Measurements from ENCODE around the gene ZNF433.

DNA sequence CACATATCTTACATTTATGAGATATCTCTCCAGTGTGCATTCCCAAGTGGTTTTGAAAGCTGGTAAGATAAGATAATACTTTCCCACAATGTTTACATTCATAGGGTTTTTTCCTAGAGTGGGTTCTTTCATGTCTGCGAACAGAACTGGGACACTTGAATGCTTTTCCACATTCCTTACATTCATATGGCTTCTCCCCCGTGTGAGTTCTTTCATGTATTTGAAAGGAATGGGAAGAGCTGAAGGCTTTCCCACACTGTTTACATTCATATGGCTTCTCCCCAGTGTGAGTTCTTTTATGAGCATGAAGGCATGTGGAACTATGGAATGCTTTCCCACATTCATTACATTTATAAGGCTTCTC lies 19.7 kb downstream of the ZNF433 start:
- TF ChIP-seq, protein P1, sequence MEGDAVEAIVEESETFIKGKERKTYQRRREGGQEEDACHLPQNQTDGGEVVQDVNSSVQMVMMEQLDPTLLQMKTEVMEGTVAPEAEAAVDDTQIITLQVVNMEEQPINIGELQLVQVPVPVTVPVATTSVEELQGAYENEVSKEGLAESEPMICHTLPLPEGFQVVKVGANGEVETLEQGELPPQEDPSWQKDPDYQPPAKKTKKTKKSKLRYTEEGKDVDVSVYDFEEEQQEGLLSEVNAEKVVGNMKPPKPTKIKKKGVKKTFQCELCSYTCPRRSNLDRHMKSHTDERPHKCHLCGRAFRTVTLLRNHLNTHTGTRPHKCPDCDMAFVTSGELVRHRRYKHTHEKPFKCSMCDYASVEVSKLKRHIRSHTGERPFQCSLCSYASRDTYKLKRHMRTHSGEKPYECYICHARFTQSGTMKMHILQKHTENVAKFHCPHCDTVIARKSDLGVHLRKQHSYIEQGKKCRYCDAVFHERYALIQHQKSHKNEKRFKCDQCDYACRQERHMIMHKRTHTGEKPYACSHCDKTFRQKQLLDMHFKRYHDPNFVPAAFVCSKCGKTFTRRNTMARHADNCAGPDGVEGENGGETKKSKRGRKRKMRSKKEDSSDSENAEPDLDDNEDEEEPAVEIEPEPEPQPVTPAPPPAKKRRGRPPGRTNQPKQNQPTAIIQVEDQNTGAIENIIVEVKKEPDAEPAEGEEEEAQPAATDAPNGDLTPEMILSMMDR (IDR thresholded peaks at IDR 0.05 in 4 of 5, conservative IDR thresholded peaks at IDR 0.05 in 1 of 5): no peak
- no peak for TF ChIP-seq POLR2A (IDR thresholded peaks at IDR 0.05)

Data from gastrocnemius medialis (tissue), 4 donors.